ENCODE measurements around the gene GPHA2.

- no peak for TF ChIP-seq YY1 (IDR thresholded peaks at IDR 0.05; ENCODE audit: insufficient read depth, insufficient read length)
- TF ChIP-seq ZNF274 (IDR thresholded peaks at IDR 0.05; ENCODE audit: low read depth, low read length), result no peak
- no peak for TF ChIP-seq SUZ12 (IDR thresholded peaks at IDR 0.05; ENCODE audit: extremely low read depth, insufficient read depth, insufficient read length)
These were observed 29.4 kb downstream of the GPHA2 start for GRCh38 chr11:64906314-64906635.

Data from NT2/D1 (cell line).